HG03280 (cell line): ENCODE data around the gene TRIM8.

Experiments used
- ATAC-seq: cut with Tn5 transposase; IDR thresholded peaks from one replicate; pipeline ENCODE4 v1.9.1; 2021; ENCODE audit warnings: mild to moderate bottlenecking, moderate library complexity; ENCODE audit not compliant: unreplicated experiment

The TRIM8 gene

DNA sequence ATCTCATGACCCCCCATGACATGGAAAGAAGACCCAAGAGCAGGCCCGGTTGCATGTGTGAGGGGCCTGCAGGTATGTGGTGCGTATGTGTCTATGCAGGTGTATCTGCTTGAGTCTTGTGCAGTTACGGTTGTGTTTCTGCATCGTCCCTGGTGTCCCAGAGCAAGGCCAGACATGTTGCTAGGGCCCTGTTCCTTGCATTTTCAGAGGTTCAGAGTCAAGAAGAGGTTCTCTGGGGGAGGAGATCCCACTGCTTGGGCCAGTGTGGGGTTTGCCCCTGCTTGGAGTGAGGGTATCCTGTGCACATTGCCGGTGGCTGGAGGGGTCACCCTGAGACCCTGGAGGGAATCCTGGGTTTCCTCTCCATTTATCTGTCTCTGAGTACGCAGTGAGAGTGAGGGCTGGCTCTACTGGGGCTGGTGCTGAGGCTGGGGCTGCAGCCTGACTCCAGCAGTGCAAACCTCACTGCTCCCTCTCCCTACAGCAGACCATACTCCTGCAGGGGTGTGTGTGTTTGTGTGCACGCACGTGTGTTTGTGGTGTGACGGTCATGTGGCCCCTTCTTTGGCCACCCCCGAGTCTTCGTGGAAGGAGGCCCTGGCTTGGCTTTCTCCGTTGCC lies 4.1 kb downstream of the TRIM8 start:
- no peak for ATAC-seq

DNA sequence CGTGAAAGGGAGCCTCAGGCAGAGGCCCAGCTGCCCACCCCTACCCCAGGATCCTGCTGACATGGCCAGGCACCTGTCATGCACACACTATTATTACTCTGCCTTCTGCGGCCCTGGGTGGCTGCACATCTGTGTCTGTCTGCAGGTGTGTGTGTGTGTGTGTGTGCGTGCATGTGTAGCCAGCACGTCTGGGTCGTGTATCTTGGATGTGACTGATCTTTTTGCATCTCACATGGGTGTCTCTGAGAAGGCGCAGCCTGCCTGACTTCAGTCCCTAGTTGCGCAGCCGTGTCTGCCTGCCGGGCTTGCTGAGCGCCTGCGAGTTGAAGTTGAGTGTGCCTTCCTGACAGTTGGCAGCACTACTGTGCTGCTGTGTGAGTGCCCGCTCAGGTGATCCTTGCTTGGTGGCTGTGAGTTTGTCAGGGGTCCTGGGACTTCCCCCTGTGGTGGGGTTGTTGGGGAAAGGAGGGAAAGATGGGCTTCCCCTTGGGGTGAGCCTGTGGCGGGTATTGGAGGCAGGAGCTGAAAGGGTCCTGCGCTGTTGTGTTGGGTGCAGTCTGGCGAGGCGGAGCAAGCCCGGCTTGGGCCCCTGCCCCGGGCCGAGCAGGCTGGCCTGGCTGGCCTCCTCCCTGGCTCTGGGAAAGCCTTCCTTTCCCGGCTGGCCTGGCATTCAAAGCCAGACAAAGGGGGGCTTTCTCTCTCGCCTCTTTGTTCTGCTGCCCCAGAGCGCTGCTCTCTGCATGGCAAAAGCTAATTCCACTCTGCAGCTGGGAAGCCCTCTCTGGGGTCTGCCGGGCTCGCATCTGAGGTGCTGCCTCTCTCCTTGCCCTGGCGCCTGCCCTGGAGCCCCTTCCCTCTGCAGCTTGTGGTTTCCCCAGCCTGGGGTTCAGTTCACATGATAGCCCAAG lies 4.9 kb downstream of the TRIM8 start:
- ATAC-seq, result no peak

DNA sequence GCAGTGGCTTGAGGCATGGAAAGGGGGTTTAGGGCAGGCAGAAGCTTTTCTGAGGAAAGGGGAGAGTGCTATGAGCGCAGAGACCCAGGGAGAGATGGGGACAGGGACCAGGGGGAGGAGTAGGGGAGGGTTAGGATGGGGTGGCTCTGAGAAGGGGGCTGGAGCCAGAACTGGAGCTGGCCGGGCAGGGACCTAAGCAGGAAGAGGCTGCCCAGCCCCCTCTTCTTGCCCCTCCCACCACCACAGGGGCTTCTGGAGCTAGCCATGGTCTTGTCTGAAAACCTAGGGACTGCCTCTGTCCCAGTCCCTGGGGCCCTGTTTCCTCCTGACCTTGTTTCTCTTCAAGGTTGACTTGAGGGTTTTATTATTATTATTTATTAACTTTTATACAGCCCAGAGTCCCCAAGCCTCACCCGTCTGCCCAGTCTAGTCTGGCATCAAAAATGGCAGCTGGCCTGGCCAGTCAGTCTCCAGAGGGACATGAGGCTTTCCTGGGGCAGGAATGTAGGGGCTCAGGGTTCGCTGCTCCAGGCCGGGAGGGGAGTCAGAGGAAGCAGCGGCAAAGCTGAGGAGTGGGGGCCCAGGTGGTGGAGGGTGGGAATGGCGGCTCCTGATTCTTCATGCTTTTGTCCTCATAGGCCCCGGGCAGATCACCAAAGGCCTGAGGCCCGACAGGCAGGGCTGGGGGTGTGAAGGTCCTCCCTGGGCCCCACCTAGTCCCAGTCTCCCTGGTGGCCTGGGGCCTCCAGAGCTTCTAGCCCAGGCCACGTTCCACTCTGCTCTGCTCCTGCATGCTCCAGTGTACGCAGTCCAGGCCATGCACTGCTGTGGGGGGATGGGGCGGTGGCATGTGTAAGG lies 5.7 kb downstream of the TRIM8 start:
- no peak for ATAC-seq

DNA sequence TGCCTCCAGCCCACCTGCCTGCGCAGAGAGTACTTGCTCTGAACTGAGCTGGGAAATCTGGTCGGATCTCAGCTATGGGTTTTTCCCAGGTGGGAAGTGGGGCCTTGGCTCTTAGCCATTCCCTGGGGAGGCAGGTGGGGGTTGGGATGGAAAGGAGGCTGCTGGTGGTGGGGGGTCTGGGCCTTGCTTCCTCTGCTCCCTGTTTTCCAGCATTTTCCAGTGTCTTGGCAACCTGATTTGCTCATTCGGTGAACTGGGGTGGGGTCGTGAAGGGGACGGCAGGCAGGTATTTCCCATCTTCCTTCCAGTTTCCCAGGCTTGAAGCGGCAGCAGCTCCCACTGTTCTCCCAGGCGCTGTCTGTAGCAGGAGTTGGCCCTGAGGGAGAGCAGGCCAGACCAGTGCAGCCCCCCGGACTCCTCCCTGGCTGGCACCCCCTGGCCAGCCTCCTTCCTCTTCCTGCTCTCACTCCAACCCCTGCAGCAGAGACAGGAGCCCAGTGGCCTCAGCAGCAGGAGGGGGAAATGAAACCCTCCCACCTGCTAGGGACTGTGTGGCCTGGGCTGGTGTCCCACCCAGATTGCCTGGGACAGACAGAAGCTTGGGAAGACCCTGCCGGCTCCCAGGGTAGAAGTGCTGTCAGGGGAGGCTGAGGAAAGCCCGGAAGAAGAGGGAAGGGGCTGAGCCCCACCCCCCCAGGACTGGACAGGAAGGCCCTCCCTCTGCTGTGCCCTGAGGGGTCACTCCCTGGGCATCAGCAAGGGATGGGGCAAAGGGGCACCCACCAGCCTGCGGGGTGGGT lies 6.6 kb downstream of the TRIM8 start:
- ATAC-seq, result no peak

DNA sequence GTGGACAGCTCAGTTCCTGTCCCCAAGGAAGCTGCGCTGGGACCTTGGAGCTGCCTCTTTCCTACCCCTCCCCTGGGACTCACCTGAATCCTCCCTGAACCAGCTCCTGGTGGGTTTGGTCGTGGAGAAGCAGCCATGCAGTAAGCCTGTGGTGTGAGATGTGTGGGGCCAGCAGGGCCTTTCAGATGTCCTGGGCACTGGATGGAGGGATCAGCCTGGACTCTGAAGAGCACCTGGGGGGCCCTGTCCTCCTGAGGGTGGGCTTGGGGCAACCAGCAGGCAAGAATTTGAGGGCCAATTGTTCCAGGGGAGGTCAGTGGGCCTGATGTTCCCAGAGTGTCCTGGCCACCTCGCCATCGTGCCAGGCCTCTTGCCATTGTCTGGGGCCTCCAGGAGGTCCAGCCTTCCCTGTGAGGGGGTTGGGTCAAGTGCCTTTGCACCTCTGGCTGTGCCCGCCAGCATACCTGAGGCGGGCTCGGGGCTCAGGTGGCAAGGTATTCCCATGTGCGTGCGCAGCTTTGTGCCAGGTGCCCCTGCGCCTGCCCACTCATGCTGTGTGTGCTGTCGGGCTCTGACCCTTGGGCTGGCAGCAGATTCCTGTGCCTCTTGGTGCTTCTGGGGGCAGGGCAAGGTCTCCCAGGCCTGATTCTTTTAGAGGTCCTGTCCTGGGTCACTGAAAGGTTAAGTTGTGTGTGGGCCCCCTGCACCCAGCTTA lies 7.3 kb downstream of the TRIM8 start:
- ATAC-seq, result no peak

DNA sequence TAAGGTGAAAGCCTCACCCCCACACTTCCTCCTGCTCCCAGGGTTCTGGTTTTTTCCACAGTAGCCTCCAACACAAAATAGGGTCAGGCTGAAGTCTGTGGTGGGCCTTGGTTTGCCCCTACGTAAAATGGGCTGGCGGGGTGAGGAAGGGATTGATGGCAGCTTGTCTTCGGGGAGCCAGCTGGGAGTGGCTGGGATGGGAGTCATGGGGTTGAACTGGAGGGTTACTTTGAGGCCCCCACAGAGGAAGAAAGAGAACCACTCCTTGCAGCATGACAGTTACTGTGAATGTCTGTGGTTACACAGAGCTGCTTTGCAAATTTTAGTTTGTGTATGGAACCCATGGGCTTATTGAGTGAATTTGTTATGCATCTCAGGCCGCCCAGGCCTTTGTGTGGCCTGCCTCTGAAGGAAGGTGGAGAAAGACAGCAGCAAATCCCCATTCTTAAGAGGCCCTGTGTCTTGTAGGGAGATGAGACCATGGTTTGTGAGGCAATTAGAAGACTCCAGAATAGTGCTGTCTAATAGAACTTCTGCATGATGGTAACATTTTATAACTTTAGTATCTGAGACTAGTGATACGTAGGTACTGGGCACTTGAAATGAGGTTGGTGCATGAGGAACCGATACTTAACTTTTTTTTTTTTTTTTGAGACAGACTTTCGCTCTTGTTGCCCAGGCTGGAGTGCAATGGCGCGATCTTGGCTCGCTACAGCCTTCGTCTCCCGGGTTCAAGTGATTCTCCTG lies 8.1 kb downstream of the TRIM8 start:
- ATAC-seq, result peak; percentile 48

DNA sequence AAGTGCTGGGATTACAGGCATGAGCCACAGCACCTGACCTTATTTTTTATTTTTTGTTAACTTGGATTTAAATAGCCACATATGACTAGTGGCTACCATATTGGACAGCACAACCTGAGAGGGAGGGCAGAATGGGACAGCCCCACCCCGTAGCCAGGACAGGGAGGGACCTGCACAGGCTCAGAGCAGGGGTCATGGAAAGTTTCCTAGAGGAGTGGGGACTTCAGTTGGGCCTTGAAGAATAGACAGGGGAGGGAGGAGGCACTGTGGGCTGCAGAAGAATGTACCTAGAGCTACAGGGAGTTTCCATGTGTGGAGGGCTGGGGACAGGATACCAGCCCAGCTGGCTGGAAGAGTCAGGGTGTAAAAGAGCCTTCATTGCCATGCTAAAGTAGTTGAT lies 8.8 kb downstream of the TRIM8 start:
- ATAC-seq, result no peak

DNA sequence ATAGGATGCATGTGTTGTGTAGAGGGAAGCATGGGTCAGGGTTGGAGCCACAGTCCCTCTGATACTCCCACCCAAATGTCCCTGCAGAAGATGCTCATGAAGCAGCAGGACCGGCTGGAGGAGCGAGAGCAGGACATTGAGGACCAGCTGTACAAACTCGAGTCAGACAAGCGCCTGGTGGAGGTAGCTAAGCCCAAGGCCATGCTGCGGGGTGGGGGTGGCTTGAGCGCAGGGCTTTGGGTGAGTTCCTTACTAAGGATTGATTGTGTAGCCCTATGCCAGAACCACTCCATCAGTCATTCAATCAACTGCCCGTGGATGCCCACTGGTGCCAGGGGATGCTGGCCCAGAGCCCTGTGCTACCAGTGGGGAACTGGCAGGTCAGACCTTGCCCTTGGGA lies 10.3 kb downstream of the TRIM8 start:
- ATAC-seq, result no peak

DNA sequence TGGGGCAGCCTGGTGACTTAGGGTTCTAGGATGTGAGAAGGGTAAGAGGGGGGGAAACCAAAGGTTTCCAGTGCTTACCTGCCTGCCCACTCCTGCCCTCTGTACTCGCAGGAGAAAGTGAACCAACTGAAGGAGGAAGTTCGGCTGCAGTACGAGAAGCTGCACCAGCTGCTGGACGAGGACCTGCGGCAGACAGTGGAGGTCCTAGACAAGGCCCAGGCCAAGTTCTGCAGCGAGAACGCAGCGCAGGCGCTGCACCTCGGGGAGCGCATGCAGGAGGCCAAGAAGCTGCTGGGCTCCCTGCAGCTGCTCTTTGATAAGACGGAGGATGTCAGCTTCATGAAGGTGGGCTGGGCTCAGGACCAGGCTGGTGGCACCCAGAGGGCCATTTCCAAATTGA lies 10.7 kb downstream of the TRIM8 start:
- no peak for ATAC-seq

DNA sequence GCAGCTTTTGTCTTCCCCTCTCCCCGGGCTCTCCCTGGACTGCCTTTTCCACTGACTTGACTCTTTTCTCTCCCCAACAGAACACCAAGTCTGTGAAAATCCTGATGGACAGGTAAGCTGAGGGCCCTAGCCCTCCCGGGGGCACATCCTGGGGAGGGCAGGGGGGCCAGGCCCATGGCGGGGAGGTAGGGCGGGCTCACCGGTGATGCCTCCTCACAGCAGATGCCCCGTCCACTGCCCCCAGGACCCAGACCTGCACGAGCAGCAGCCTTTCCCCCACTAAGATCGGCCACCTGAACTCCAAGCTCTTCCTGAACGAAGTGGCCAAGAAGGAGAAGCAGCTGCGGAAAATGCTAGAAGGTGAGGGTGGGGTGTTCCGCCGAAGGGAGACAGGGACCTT lies 11.7 kb downstream of the TRIM8 start:
- ATAC-seq, result no peak

DNA sequence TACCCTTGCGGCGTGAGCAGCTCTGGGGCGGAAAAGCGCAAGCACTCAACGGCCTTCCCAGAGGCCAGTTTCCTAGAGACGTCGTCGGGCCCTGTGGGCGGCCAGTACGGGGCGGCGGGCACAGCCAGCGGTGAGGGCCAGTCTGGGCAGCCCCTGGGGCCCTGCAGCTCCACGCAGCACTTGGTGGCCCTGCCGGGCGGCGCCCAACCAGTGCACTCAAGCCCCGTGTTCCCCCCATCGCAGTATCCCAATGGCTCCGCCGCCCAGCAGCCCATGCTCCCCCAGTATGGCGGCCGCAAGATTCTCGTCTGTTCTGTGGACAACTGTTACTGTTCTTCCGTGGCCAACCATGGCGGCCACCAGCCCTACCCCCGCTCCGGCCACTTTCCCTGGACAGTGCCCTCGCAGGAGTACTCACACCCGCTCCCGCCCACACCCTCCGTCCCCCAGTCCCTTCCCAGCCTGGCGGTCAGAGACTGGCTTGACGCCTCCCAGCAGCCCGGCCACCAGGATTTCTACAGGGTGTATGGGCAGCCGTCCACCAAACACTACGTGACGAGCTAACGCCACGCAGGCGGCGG lies 12.6 kb downstream of the TRIM8 start:
- ATAC-seq, result no peak

DNA sequence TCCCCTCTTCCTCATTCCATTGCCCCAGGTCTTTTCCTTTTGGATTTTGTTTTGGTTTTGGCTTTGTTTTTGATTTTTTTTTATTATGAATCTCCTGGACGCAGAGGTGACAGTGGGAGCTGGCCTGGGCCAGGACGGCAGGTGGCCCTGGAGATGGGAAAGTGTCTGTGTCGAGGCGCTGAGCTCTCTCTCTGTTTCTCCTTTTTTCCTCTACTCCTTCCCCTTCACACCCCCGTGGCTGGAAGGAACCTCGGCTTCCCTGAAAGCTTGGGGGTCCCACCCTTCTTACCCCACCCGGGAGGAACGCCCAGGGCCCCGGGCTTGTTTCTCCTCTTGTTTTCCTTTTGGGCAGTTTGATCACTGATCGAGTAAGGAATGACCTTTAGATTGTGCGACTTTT lies 13.2 kb downstream of the TRIM8 start:
- no peak for ATAC-seq

DNA sequence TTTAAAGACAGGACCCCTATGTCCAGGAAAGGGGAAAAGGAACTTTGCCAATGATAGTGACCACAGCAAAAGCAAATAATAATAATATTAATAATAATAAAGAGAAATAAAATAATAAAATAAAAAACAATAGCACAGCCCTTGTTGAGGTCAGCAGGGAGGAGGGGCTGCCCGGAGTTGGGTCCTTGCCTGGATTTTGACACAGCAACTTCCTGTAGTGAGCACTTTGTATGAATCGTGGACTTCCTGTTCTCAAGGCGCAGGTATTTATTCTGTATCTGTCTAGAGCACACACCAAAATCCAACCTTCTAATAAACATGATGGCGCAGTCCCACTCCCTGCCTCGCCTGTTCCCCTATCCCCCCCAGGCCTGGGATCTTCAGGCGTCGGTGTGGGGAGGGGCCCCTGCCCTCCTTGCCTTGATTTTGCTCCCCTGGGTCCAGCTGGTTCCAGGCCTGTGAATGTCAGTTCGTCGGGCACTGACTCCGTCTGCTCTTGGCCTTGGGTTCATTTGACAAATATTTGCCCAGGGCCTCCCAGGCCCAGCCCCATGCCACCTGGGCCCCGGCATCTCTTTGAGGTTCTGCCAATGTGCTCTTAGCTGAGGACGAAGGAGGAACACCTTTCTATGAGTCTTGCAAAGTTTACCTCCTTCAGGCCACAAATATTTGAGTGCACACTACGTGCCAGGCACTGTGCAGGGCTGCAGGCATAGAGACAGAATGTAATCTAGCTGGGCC lies 13.9 kb downstream of the TRIM8 start:
- no peak for ATAC-seq

DNA sequence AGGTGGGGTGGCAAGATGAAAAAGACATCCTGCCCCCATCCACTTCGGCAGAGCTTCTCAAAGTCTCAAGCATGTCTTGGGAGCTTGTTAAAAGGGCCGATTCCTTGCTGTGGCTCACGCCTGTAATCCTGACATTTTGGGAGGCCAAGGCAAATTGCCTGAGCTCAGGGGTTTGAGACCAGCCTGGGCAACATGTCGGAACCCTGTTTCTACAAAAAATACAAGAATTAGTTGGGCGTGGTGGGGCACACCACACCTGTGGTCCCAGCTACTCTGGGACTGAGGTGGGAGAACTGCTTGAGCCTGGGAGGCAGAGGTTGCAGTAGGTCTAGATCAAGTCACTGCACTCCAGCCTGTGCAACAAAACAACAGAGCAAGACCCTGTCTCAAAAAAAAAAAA lies 14.5 kb downstream of the TRIM8 start:
- ATAC-seq, result no peak

DNA sequence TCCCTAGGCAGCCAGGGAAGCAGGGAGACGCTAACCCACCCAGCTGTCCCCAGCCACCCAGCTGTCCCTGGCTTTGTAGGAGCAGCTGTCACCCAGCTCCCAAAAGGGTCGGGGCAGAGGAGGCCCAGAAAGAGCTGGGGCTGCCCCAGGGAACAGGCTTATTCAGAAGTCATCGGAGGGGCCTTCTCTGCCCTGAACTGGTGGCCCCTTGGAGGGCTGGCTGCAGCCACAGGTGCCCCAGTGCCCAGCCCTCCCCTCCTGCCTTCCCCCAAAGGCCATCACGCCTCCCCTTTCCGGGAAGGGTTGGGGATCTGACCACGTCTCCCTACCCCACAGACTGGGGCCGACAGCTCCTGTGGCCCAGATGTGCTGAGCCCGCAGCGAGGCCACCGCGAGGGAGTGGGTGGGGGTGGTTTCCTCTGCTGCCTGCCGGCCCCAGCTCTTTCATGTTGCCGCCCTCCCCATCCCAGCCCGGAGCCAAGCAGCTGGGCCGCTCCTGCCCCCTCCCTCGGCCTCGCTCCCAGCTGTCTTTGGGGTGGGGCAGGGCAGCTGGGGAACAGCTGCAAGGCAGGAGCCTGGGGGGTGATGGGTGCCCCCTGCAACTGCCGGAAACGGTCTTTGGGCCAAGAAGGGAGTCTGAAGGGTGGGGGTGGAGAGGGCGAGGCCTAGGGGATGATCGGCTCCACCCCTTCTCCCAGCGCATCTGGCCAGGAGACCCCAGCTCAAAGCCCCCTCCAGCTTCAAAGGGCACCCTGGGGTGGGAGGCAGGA lies 16.8 kb downstream of the TRIM8 start:
- peak; percentile 80 for ATAC-seq

DNA sequence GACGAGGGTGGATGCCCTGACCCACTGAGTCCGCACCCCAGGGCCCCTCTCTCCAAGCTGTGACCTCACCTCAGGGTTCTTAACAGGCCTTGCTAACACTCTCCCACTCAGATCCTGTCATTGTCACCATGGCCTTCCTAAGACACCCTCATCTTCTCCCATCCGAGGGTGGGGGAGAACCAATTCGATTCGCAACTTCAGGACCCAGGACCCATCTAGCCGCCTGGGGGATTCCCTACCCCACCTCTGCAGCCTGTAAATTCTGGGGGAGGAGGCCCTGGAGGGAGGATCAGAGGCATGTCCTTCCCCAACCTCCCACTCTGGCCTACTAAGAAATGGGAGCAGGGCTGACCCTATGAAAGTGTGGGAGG lies 17.4 kb downstream of the TRIM8 start:
- peak; percentile 13 for ATAC-seq

DNA sequence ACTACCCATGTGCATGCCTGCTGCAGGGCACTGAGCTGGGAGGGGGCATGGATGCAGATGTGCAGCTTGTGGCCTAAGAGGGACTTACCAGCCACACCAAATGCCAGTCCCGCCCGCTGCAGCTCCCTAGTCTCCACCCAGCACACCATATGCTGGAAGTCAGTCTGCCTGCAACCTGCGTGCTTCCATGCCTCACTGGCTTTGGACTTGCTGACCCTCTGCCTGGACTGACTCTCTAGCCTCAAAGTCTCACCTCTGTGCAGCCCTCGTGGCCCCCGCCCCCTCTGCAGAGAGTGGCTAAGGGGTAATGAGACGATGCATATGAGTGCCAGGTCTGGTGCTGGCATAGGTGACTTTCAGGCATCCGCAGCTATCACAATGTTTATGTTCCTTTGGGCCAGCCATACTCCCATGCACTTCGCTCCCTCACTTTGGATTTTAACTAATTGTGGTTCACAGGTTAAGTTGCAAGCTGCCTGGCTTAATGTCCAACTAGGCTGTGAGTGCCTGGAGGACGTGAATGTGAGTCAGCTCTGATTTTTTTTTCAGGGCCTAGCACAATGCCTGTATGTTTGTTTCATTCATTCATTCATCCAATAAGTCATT lies 21.7 kb downstream of the TRIM8 start:
- ATAC-seq, result no peak
